Measurements from ENCODE around the gene TRABD.

DNA sequence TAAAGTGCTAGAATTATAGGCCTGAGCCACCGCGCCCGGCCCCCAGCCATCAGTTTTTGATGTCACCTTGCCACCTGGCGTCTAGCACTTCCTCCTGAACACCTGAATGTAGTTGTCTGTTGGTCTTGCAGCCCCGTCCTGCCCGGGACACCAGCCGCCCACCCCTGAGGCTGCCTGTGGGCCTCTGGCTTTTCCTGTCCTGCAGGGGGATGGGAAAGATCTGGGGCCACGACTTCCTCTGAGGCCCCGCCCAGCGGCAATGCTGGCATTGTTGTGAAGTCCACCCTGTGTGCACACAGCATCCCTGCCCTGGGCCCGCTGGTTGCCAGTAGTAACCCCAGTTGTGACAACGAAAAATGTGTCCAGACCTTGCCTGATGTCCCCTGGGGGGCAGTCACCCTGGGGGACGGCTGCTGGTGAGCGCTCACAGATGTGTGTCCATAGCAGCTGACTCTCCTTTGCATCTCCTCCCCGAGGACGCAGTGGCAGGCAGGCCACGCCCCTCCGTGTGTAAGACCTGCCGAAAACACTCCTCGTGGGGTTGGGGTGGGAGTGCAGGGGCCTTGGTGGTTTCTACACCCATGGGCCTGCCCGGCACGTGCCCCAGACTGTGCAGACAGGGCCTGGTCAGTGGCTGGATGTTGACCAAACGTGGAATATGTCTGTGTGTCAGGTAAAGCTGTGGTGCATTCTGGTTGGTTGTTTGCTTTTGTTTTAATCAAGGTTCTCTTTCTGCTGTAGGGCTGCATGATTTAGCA, 21.8 kb downstream of the TRABD start:
- TF ChIP-seq, protein P1, sequence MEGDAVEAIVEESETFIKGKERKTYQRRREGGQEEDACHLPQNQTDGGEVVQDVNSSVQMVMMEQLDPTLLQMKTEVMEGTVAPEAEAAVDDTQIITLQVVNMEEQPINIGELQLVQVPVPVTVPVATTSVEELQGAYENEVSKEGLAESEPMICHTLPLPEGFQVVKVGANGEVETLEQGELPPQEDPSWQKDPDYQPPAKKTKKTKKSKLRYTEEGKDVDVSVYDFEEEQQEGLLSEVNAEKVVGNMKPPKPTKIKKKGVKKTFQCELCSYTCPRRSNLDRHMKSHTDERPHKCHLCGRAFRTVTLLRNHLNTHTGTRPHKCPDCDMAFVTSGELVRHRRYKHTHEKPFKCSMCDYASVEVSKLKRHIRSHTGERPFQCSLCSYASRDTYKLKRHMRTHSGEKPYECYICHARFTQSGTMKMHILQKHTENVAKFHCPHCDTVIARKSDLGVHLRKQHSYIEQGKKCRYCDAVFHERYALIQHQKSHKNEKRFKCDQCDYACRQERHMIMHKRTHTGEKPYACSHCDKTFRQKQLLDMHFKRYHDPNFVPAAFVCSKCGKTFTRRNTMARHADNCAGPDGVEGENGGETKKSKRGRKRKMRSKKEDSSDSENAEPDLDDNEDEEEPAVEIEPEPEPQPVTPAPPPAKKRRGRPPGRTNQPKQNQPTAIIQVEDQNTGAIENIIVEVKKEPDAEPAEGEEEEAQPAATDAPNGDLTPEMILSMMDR (IDR thresholded peaks at IDR 0.05) = no peak
- no peak for TF ChIP-seq ZFX (IDR thresholded peaks at IDR 0.05; ENCODE audit: borderline replicate concordance)

Data from 22Rv1 (cell line).